CD4-positive, CD25-positive, alpha-beta regulatory T cell (primary cell): Measurements from ENCODE around the gene SVOPL. TPM values are rescaled to one million over a fixed set of nuclear protein-coding genes. Genes with fewer than 3 reads are reported as not detected.

ENCODE experiments used
- polyA plus RNA-seq, 4 donors: library from polyadenylated mRNA; unstranded; fragments of 300-500 nt; fragmentation: Illumina TruSeq; gene quantifications; one replicate each; pipeline ENCODE4 v1.2.3, GENCODE V29; 2021
- total RNA-seq: library from RNA; stranded (reverse); gene quantifications from one replicate; pipeline ENCODE4 v1.2.3, GENCODE V29; 2022

Gene SVOPL
- total and polyA plus RNA-seq, 5 donors from 2014 or later: 0.35 to 0.44 TPM; not detected in 3

Other genes with a start within 250 kb of the SVOPL start
- gene TRIM24, start 241.1 kb downstream of the SVOPL start, total RNA-seq: 20.5 TPM
- 1 to 10 TPM; 5.6 to 8.8 (median 7.2) TPM for gene TRIM24, start 241.1 kb downstream of the SVOPL start, polyA plus RNA-seq
- gene TMEM213, start 96.6 kb upstream of the SVOPL start, total RNA-seq: not detected
- under 1 TPM in 1 of 4 donors, not detected in 3; 0.21 TPM for gene TMEM213, start 96.6 kb upstream of the SVOPL start, polyA plus RNA-seq
- gene ATP6V0A4, start 96.8 kb upstream of the SVOPL start, total RNA-seq: not detected
- gene ATP6V0A4, start 96.8 kb upstream of the SVOPL start, polyA plus RNA-seq: not detected